ENCODE results near the gene AIP. TPM values are rescaled to one million over a fixed set of nuclear protein-coding genes. Genes with fewer than 3 reads are reported as not detected.

The AIP gene
- total and polyA plus RNA-seq, 2 of the 8 experiments (the other 6 are each of a cell fraction or from before 2014, with no cell fraction given) = 29.8 to 54.4 TPM

DNA sequence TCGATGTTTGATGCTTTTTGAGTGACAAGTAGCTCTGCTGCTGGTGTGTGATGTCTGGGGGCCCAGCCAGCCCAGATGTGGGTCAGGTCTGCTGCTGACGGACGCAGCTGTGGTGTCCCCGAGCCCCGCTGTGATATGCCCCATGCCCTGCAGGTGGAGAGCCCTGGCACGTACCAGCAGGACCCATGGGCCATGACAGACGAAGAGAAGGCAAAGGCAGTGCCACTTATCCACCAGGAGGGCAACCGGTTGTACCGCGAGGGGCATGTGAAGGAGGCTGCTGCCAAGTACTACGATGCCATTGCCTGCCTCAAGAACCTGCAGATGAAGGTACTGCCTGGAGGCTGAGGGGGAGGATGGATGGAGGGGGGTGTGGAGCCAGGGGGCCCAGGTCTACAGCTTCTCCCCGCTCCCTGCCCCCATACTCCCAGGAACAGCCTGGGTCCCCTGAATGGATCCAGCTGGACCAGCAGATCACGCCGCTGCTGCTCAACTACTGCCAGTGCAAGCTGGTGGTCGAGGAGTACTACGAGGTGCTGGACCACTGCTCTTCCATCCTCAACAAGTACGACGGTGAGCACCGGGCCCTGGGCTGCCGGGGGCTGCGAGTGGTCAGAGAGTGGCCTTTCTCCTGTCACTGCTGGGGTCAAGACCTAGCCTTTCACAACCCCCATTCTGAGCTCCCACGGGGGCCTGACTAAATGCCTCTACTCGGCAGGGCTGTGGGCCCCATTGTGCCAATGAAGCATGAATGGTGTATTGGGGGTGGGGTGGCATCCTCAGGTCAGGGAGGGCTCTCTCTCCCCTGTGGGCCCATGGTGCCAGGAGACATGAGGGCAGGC lies 7.3 kb downstream of the AIP start:
- Histone ChIP-seq H3K9me3 (ENCODE audit: insufficient read depth in 2 of 2, low read depth in 1 of 2, low read length in 1 of 2) (no peaks in the 10 kb centered on the region), H3K4me1 (replicated peaks in 1 of 4; ENCODE audit: control insufficient read depth in 3 of 4, insufficient read depth in 4 of 4, low read length in 3 of 4) (peaks cover 0 to 8% (median 0%) of the 10 kb centered on the region in 4 experiments; a peak in 2 of 7 replicates), H2BK5ac (ENCODE audit: low read depth, low read length) (no peak overlapping the region), H4K91ac (replicated peaks; ENCODE audit: insufficient read length, low read length) (no peak overlapping the region), H4K20me1 (replicated peaks in 1 of 2; ENCODE audit: control insufficient read depth in 1 of 2, insufficient read depth in 2 of 2, low read length in 2 of 2) (peaks cover 0 to 15% of the 10 kb centered on the region in 2 experiments), H4K8ac (ENCODE audit: extremely low read depth, insufficient read depth, low read length) (no peak overlapping the region), H3K79me1 (ENCODE audit: low read depth, low read length) (no peaks in the 10 kb centered on the region), H4K5ac (ENCODE audit: insufficient read length, low read depth, low read length) (no peak overlapping the region), H3K23me2 (ENCODE audit: low read depth, low read length) (no peaks in the 10 kb centered on the region), H3K4ac (replicated peaks; ENCODE audit: insufficient read length, low read depth, low read length) (no peak overlapping the region), H3K9ac (replicated peaks in 1 of 4; ENCODE audit: extremely low read depth in 1 of 4, low read depth in 3 of 4, low read length in 3 of 4) (no peak overlapping the region), H2BK15ac (ENCODE audit: low read length) (no peak overlapping the region), H3K23ac (ENCODE audit: insufficient read length) (no peak overlapping the region), H3K56ac (replicated peaks; ENCODE audit: insufficient read length, low read depth, low read length) (no peak overlapping the region), H3K79me2 (ENCODE audit: control insufficient read depth in 1 of 2, insufficient read depth in 2 of 2, low read length in 2 of 2) (no peaks in the 10 kb centered on the region), H2BK20ac (ENCODE audit: low read length) (no peak overlapping the region), H2BK120ac (replicated peaks; ENCODE audit: low read depth, low read length) (no peak overlapping the region), H3K4me3 (ENCODE audit: extremely low read depth in 1 of 4, insufficient read depth in 2 of 4, low read depth in 3 of 4, low read length in 4 of 4) (no peak overlapping the region), H3K27ac (ENCODE audit: low read depth, low read length) (no peak overlapping the region), H2AFZ (ENCODE audit: low read length) (no peak overlapping the region), H2BK12ac (ENCODE audit: low read depth, low read length) (no peak overlapping the region), H3K4me2 (ENCODE audit: insufficient read depth in 1 of 2, low read depth in 2 of 2, low read length in 2 of 2) (no peak overlapping the region), H2AK5ac (ENCODE audit: low read depth, low read length) (no peak overlapping the region), H3K18ac (ENCODE audit: extremely low read depth, low read length) (no peak overlapping the region), H3K36me3 (ENCODE audit: control insufficient read depth in 2 of 4, insufficient read depth in 4 of 4, low read length in 3 of 4) (peaks cover 2 to 21% (median 14%) of the 10 kb centered on the region in 4 experiments; a peak in 6 of 8 replicates), H3K14ac (ENCODE audit: insufficient read length) (no peak overlapping the region), H3K27me3 (replicated peaks in 1 of 4; ENCODE audit: control insufficient read depth in 3 of 4, extremely low read depth in 1 of 4, insufficient read depth in 3 of 4, low read length in 3 of 4) (no peaks in the 10 kb centered on the region)
- FAIRE-seq (no peak), DNase-seq (ENCODE audit: low read depth in 1 of 2, low spot score in 2 of 2) (no peak)
- POLR2A ChIA-PET (ENCODE audit: partially characterized antibody) = interaction anchor here (1.0 to 2.5 kb wide), 7 partner anchors 11 to 104 kb away, joined by 3 to 9 read pairs (median 3); partner anchors contain the start of genes PITPNM1, PTPRCAP and TMEM134
- 90% methylated on average over 23 of the region's 23 CpGs; no CpG with 5 or more reads in 1 of the 2 experiments for WGBS, 2 experiments (ENCODE audit: extremely low coverage in 1 of 2, insufficient coverage in 1 of 2, insufficient read length in 1 of 2, insufficient replicate concordance in 2 of 2, low coverage in 1 of 2, low lambda C conversion rate in 2 of 2, missing lambda C conversion rate in 1 of 2)
- CTCF ChIA-PET (ENCODE audit: partially characterized antibody) = interaction anchor here (0.7 to 2.6 kb wide), 6 partner anchors 16 to 604 kb away, joined by 3 to 7 read pairs (median 3); no protein-coding TSS in a partner anchor
- TF ChIP-seq BACH1 (IDR thresholded peaks at IDR 0.05; ENCODE audit: low read length) (no peak), CHD1 (IDR thresholded peaks at IDR 0.05; ENCODE audit: low read depth, low read length) (no peak), MAFK (IDR thresholded peaks at IDR 0.05; ENCODE audit: low read depth, low read length) (no peak), GABPA (IDR thresholded peaks at IDR 0.05; ENCODE audit: borderline replicate concordance, insufficient read depth, low read length) (no peak), SRF (IDR thresholded peaks at IDR 0.05; ENCODE audit: low read depth, low read length) (no peak), ASH2L (IDR thresholded peaks at IDR 0.05; ENCODE audit: low read length) (no peak), RXRA (IDR thresholded peaks at IDR 0.05; ENCODE audit: insufficient read depth, low read depth, low read length) (no peak), RBBP5 (IDR thresholded peaks at IDR 0.05; ENCODE audit: borderline replicate concordance, low read depth, low read length) (no peak), CTBP2 (IDR thresholded peaks at IDR 0.05; ENCODE audit: borderline replicate concordance, insufficient read depth, insufficient read length, low read length) (no peak), SIN3A (conservative IDR thresholded peaks at IDR 0.05 in 1 of 2, IDR thresholded peaks at IDR 0.05 in 1 of 2; ENCODE audit: low read depth in 1 of 2, low read length in 2 of 2) (no peak), EP300 (IDR thresholded peaks at IDR 0.05; ENCODE audit: borderline replicate concordance in 1 of 2, low read depth in 2 of 2, low read length in 2 of 2) (no peak)

Data from H1 (cell line).